T-helper 2 cell treated with Interferon-gamma antibody and Interleukin-4, amounts not matched to agents 100 ng/mL and 5 ng/mL, for 36 hours (primary cell): ENCODE data around the gene TCERG1. TPM values are rescaled to one million over a fixed set of nuclear protein-coding genes. Genes with fewer than 3 reads are reported as not detected.

Experiments
- intact Hi-C: fragments of 100-400 bp; cut with micrococcal nuclease; formaldehyde crosslinking; loops from one replicate; pipeline ENCODE4 v1.15.1; 2023
- total RNA-seq: library from RNA; stranded (reverse); gene quantifications from 2 replicates; pipeline ENCODE4 v1.2.3, GENCODE V29; 2022

Gene TCERG1
- total RNA-seq, 1 donor from 2014 or later = 109 TPM

GRCh38 chr5:146450002-146450401, 2.9 kb downstream of the TCERG1 start:
- intact Hi-C loops = no loop called here

- intact Hi-C loops = no loop called here
Observed at GRCh38 chr5:146451411-146451810, 4.3 kb downstream of the TCERG1 start.

- intact Hi-C loops = no loop called here
Observed at GRCh38 chr5:146457431-146457830, 10.3 kb downstream of the TCERG1 start.

GRCh38 chr5:146458894-146459293, 11.8 kb downstream of the TCERG1 start:
- intact Hi-C loops = no loop called here

- intact Hi-C loops = no loop called here
Observed at GRCh38 chr5:146461319-146461718, 14.2 kb downstream of the TCERG1 start.

GRCh38 chr5:146463446-146463845, 16.3 kb downstream of the TCERG1 start:
- intact Hi-C loops = no loop called here

GRCh38 chr5:146466521-146467349, 19.6 kb downstream of the TCERG1 start:
- intact Hi-C loops = no loop called here

- intact Hi-C loops = no loop called here
Observed at GRCh38 chr5:146467760-146468159, 20.6 kb downstream of the TCERG1 start.

- intact Hi-C loops = no loop called here
Observed at GRCh38 chr5:146474065-146474464, 26.9 kb downstream of the TCERG1 start.

GRCh38 chr5:146475190-146475780, 28.2 kb downstream of the TCERG1 start:
- intact Hi-C loops = no loop called here

GRCh38 chr5:146475906-146476305, 28.8 kb downstream of the TCERG1 start:
- intact Hi-C loops = no loop called here

- intact Hi-C loops = loop anchor here (5.0 kb wide), 1 partner anchor 35 kb away; the partner anchor contains the start of gene TCERG1
Observed at GRCh38 chr5:146482775-146483174, 35.6 kb downstream of the TCERG1 start.

- intact Hi-C loops = loop anchor here (5.0 kb wide), 1 partner anchor 38 kb away; the partner anchor contains the start of gene TCERG1
Observed at GRCh38 chr5:146484714-146485391, 37.7 kb downstream of the TCERG1 start.

- intact Hi-C loops = no loop called here
Observed at GRCh38 chr5:146490089-146490843, 43.1 kb downstream of the TCERG1 start.

GRCh38 chr5:146494656-146495055, 47.5 kb downstream of the TCERG1 start:
- intact Hi-C loops = no loop called here

- intact Hi-C loops = no loop called here
Observed at GRCh38 chr5:146499680-146500079, 52.5 kb downstream of the TCERG1 start.

- intact Hi-C loops = no loop called here
Observed at GRCh38 chr5:146507428-146507827, 60.3 kb downstream of the TCERG1 start.

- intact Hi-C loops = no loop called here
Observed at GRCh38 chr5:146510559-146511125, 63.5 kb downstream of the TCERG1 start.

GRCh38 chr5:146513462-146513861, 66.3 kb downstream of the TCERG1 start:
- intact Hi-C loops = no loop called here

GRCh38 chr5:146514575-146514974, 67.4 kb downstream of the TCERG1 start:
- intact Hi-C loops = no loop called here
